ENCODE data around the gene TMEM61.

The TMEM61 gene

DNA sequence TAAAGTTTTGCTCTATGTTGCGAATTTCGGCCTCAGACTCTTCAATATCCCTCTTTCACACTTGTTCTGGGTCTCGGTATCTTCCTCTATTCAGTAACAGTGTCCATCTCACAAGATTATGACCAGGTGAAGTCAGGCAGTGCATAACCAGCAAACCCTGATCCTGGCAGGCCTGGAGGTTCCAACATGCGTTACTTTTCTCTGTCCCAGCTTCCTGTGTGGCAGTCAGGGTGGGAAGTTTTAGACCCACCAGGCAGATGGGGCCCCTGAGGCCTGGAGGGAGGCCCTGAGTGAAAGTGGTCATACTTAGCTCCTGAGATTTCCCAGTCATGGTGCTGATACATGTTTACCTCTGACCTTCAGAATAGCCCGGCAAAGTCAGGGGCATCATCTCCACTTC is 5.1 kb downstream of the TMEM61 start:
- no peak for DNase-seq (ENCODE audit: low spot score)

DNA sequence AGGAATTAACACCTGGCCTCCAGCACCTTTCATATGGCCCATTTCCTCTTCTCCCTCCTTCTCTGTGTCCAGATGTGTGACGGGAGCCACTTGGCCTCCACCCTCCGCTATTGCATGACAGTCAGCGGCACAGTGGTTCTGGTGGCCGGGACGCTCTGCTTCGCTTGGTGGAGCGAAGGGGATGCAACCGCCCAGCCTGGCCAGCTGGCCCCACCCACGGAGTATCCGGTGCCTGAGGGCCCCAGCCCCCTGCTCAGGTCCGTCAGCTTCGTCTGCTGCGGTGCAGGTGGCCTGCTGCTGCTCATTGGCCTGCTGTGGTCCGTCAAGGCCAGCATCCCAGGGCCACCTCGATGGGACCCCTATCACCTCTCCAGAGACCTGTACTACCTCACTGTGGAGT is 5.6 kb downstream of the TMEM61 start:
- DNase-seq (ENCODE audit: low spot score), result no peak

DNA sequence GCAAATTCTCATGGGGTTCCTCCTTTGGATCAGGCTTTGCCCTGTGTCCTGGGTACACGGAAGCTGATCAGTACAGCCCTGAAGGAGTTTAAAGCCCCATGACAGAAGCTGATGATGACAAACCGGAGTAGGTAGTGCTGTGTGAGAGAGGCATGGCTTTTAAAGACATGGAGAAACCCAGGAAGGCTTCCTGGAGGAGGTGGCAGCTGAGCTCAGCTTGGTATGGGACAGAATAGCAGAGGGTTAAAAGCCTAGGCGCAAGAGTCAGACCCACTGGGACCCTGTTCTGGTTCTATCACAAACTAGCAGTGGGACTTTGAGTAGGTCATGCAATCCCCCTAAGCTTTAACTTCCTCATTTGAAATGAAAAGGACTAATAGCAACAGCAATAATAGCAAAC is 6.1 kb downstream of the TMEM61 start:
- no peak for DNase-seq (ENCODE audit: low spot score)

DNA sequence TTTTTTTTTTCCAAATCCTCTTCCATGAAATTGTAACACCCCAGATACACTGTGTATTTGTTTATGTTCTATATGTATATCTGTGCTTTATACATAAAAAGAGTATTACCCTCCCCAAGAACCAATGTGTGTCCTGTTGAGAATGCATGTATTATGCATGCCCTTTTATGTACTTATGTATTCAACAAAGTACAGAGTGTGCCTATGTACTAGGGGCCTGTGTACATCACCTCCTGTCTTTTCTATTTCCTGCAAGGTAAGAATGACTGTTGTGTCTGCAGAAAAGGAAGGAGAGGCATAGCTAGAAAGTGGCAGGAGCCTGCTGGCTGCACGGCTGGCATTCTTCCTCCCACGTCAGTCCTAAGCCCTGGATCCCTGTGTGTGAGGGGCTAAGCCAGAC is 7.0 kb downstream of the TMEM61 start:
- no peak for DNase-seq (ENCODE audit: low spot score)

DNA sequence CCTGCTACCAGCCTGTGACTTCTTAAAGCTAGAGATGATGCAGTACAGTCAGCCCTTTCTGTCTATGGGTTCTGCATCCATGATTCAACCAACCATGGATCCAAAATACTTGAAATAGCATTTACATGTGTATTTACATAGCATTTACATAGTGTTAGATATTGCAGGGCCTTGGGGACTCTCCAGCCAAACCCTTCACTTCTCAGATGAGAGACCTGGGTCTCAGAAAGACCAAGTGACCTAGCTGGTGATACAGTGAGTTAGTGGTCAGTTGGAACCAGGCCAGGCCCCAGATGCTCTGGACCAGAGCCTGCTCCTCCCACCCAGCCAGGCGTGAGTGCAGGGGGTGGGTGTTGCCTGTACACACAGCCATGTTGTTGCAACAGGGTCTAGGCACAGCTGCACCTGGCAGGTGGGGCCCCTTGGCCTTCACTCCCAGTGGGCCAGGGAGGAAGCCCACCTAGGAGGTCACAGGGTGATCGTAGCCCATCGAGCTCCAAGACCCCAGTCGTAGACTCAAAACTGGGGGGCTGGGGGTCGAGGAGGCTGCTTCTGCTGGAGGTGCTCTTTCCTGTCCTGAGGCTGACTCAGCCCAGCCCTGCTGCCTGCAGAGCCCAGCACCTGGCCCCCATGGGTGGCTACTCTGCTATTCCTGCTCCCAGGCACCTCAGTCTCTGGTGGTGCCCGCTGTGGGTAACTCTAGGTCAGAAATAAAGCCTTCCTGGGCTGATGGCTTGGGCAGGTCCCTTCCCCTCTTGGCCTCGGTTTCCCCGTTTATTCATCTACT is 7.7 kb downstream of the TMEM61 start:
- no peak for DNase-seq (ENCODE audit: low spot score)

GRCh38 chr1:54988975-54989374 is 8.5 kb downstream of the TMEM61 start:
- no peak for DNase-seq (ENCODE audit: low spot score)

GRCh38 chr1:54989473-54989872 is 9.0 kb downstream of the TMEM61 start:
- no peak for DNase-seq (ENCODE audit: low spot score)

GRCh38 chr1:54989968-54990810 is 9.8 kb downstream of the TMEM61 start:
- no peak for DNase-seq (ENCODE audit: low spot score)

GRCh38 chr1:54990916-54991315 is 10.5 kb downstream of the TMEM61 start:
- no peak for DNase-seq (ENCODE audit: low spot score)

- no peak for DNase-seq (ENCODE audit: low spot score)
Observed at GRCh38 chr1:54991939-54992338, 11.5 kb downstream of the TMEM61 start.

DNA sequence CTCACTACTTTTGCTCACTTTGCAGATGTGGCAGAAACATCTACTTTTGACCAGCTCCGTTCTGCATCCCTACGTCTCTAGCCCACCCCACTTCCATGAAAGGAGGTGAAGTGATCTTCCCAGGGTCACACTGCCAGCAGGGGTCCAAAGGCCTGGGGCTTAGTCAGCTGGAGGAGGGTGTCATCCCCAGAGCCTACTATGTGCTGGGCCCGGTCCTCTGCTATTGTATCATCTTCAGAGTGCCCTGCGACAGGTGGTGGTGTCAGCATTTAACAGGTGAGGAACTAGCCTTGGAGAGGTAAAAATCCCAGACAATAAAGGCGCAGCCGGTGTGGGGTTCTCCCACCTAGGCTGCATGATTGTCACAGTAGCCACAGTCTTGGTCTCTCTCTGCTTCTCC is 12.7 kb downstream of the TMEM61 start:
- DNase-seq (ENCODE audit: low spot score), result no peak

GRCh38 chr1:54994355-54994990 is 14.0 kb downstream of the TMEM61 start:
- no peak for DNase-seq (ENCODE audit: low spot score)

- DNase-seq (ENCODE audit: low spot score), result no peak
Observed at GRCh38 chr1:54995013-54995760, 14.8 kb downstream of the TMEM61 start.

DNA sequence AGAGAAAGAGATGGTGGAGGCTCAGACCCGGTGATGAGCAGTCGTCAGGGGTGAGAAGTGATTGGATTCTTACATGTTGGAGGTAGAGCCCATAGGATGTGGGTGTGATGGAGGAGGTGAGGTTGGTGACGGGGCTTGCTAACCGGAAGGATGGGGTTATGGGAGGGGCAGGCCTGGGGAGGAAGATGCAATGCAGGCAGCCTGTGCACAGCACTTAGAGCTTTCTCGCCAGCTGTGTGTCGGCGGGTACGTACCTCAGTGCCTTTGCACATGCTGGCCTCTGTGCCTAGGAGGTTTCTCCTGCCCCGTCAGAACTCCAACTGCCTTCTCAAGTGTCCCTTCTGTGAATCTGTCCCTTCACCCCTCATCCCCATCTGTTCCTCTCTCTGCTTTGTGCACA is 15.4 kb downstream of the TMEM61 start:
- no peak for DNase-seq (ENCODE audit: low spot score)

DNA sequence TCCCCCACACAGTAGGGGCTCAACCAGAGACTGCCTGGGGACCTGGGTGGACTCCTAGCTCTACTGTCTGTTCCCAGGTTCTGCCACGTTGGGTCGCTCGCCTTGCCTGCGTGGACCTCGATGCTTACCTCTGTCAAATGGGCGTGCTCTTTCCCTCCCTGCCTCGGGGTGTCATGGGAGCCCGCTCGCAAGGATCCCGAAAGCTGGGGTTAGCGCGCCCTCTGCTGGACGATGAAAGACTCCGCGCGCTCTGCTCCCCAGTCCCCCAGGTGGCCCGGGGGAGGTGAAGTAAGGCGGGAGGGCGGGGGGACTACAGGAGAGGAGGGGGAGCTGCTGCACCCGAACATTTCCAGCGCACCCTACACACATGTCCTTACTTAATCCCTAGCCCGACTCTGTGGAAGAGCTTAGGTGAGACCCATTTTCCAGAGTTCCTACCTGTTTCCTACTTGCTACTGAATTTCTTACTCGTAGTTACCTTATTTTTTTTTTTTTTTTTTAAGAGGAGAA is 16.0 kb downstream of the TMEM61 start:
- peak; percentile 90 for DNase-seq (ENCODE audit: low spot score)

DNA sequence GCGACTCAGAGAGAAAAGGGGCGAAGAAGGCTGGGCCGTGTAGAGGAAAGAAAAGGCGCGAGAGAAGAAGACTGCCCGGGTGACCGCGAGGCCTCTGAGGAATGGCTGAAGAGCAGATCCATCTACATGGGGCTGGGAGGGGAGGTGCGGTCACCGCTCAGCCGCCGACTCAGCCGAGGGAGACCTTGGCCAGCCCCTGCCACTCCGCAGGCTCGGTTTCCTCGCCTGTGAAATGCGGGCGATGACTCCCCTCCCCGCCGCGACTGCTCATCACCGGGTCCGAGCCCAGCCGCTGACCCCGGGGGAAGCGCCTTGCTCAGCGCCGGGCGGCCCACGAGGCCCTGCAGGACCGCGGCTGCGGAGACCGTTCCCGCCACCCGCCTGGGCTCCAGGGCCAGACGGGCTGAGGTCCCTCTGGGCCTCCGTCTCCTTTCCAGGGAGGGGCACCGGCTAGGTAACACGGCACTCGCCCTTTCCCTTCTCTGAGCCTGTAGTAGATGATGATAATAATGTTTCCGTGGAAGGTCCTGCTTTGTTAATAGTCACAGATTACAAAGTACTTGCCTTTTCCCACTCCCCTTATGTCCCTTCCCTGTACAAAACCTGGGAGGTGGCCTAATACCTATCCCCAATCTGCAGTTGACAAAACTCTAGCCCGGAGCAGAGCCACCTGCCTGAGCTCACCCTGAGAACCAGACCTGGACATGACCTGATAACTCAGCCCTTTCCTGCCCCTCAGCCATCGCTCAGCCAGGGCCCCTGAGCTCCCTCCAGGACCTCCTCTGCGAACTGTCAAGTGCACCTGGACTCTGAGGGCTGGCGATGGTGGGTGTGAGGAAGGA is 16.7 kb downstream of the TMEM61 start:
- peak; percentile 43 for DNase-seq (ENCODE audit: low spot score)

GRCh38 chr1:54997711-54997986 is 17.2 kb downstream of the TMEM61 start:
- DNase-seq (ENCODE audit: low spot score), result no peak

DNA sequence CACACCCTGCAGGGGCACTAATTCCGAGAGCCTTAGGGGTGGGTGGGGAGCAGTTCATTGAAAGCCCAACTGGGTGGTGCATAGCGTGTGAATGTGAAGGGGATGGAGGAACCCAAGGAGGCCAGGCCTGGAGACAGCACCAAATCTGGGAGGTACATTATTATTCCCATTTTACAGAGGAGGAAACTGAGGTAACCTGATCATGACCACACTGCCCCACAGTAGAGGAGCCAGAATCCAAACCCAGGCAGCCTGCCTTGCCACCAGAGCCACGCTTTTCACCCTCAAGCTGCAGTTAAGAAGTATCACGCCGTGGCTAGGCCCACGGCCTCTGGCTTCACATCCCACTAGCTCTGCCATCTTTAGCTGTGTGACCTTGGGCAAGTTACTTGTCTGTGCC is 17.7 kb downstream of the TMEM61 start:
- DNase-seq (ENCODE audit: low spot score), result no peak

GRCh38 chr1:54998677-54999076 is 18.2 kb downstream of the TMEM61 start, which contains the start of gene BSND:
BSND (plus strand) TSS chr1:54998933; CDS start chr1:54999187, 254 bp downstream.
- DNase-seq (ENCODE audit: low spot score), result no peak

GRCh38 chr1:55000110-55001085 is 20.0 kb downstream of the TMEM61 start:
- DNase-seq (ENCODE audit: low spot score), result no peak
